K562 (cell line): ENCODE data around the gene CBX2. TPM values are rescaled to one million over a fixed set of nuclear protein-coding genes. Genes with fewer than 3 reads are reported as not detected.

Experiments used
- ATAC-seq: fragments of 200-7000 bp; cut with Tn5 transposase; 3 replicates; pipeline ENCODE4 v1.9.1; 2020; ENCODE audit warnings: moderate library complexity
- BruUV-seq: library from RNA; stranded (reverse); fragments of 400-500 nt; replicated peaks from 2 replicates; lab custom pipeline; 2021; lab: Mats Ljungman, UMichigan
- CTCF ChIA-PET: fragments of 300-600 bp; formaldehyde crosslinking; extraction: SDS; loops from one replicate; lab custom pipeline; 2021; ENCODE audit warnings: low intra/inter-chr PET ratio; lab: Yijun Ruan, JAX
- POLR2A ChIA-PET: fragments of 300-600, 350-650 bp; sonication (Branson Sonifier 250); formaldehyde crosslinking; extraction: SDS; loops from one replicate; lab custom pipeline; 2021; ENCODE audit warnings: antibody characterized with exemption, inconsistent platforms; lab: Yijun Ruan, JAX
- DNase-seq, 4 experiments: peaks; one replicate each; pipeline versions ENCODE4 v3.0.0 to v3.0.0-alpha.2; 2011 to 2018; ENCODE audit warnings: low spot score in 3 of 4, mixed read lengths in 3 of 4; ENCODE audit errors: extremely low read depth in 1 of 4
- FAIRE-seq: peaks from 2 replicates; lab custom pipeline; 2011; peaks lifted over from hg19 to GRCh38; lab: Jason Lieb, UNC
- H2AFZ ChIP-seq: 2 replicates; pipeline ENCODE4 v1.6.0; 2011; ENCODE audit warnings: low read depth, low read length, control low read depth, inconsistent platforms
- H3K27ac ChIP-seq: fragments of 200-600 bp; 3 replicates; pipeline ENCODE4 v1.8.0; 2011; ENCODE audit warnings: low read depth, mild to moderate bottlenecking, control low read depth, inconsistent platforms, low read length, moderate library complexity, mixed read lengths; ENCODE audit errors: extremely low read depth
- H3K27me3 ChIP-seq, 2 experiments: fragments of 300-600 bp in 1 of 2; 2 replicates in 1 of 2; 3 replicates in 1 of 2; pipeline versions ENCODE4 v1.6.0 to v1.8.0; 2011; ENCODE audit warnings: inconsistent platforms in 2 of 2, low read length in 2 of 2, mild to moderate bottlenecking in 1 of 2, mixed read lengths in 1 of 2, moderate library complexity in 1 of 2; ENCODE audit not compliant: control insufficient read depth in 2 of 2, insufficient read depth in 2 of 2
- H3K36me3 ChIP-seq: fragments of 300-600 bp; 3 replicates; pipeline ENCODE4 v1.8.0; 2011; ENCODE audit warnings: mild to moderate bottlenecking, low read length, inconsistent platforms; ENCODE audit not compliant: control insufficient read depth, insufficient read depth
- H3K4me1 ChIP-seq, 2 experiments: fragments of 200-600 bp in 1 of 2; replicated peaks in 1 of 2; 2 replicates in 1 of 2; 3 replicates in 1 of 2; pipeline versions ENCODE4 v1.5.1 to v1.8.0; 2011; ENCODE audit warnings: inconsistent platforms in 2 of 2, low read length in 2 of 2, mild to moderate bottlenecking in 1 of 2, mixed read lengths in 1 of 2, moderate library complexity in 1 of 2; ENCODE audit not compliant: control insufficient read depth in 2 of 2, insufficient read depth in 2 of 2
- H3K4me2 ChIP-seq: 2 replicates; pipeline ENCODE4 v1.6.1; 2011; ENCODE audit warnings: low read length, control low read depth, inconsistent platforms, mixed read lengths; ENCODE audit not compliant: insufficient read depth
- H3K4me3 ChIP-seq: fragments of 200-600 bp; sonication (generic), shearing (Covaris generic); 2 replicates; pipeline ENCODE4 v1.5.1; 2016; ENCODE audit warnings: control low read depth, inconsistent platforms
- H3K79me2 ChIP-seq: fragments of 200-600 bp; 3 replicates; pipeline ENCODE4 v1.8.0; 2011; ENCODE audit warnings: low read length, inconsistent platforms; ENCODE audit not compliant: control insufficient read depth, insufficient read depth
- H3K9ac ChIP-seq, 2 experiments: 2 replicates each; pipeline versions ENCODE4 v1.6.0 to v1.6.1; 2011; ENCODE audit warnings: low read depth in 2 of 2, low read length in 2 of 2, control low read depth in 1 of 2, inconsistent platforms in 1 of 2, mild to moderate bottlenecking in 1 of 2, mixed read lengths in 1 of 2; ENCODE audit not compliant: insufficient read depth in 1 of 2
- H3K9me1 ChIP-seq: one replicate; pipeline ENCODE4 v1.6.0; 2011; ENCODE audit warnings: inconsistent platforms, mild to moderate bottlenecking, low read length, moderate library complexity; ENCODE audit not compliant: control insufficient read depth, insufficient read depth
- H3K9me3 ChIP-seq: replicated peaks from 2 replicates; pipeline ENCODE4 v1.5.1; 2011; ENCODE audit warnings: low read depth, low read length, inconsistent platforms; ENCODE audit not compliant: control insufficient read depth, insufficient read depth
- H4K20me1 ChIP-seq: replicated peaks from 2 replicates; pipeline ENCODE4 v1.6.1; 2011; ENCODE audit warnings: low read length, inconsistent platforms, mixed read lengths; ENCODE audit not compliant: control insufficient read depth, insufficient read depth
- BCL6 ChIP-seq: fragments of 250-450 bp; sonication (Bioruptor Pico); IDR thresholded peaks from 2 replicates; pipeline ENCODE4 v1.4.0; 2020
- CCNT2 ChIP-seq: IDR thresholded peaks from 2 replicates; pipeline ENCODE4 v1.6.1; 2011; ENCODE audit warnings: borderline replicate concordance, low read depth, mild to moderate bottlenecking, moderate library complexity, mixed read lengths, low read length; ENCODE audit not compliant: insufficient read length; ENCODE audit errors: extremely low read depth
- FOXK1 ChIP-seq: sonication (generic); formaldehyde crosslinking; IDR thresholded peaks from 2 replicates; pipeline ENCODE4 v1.8.0; 2022; ENCODE audit warnings: missing genetic modification reagents, mild to moderate bottlenecking, borderline replicate concordance
- KLF6 ChIP-seq: fragments of 250-450 bp; sonication (Bioruptor Pico); IDR thresholded peaks from 2 replicates; pipeline ENCODE4 v1.4.0; 2020; ENCODE audit warnings: mild to moderate bottlenecking, moderate library complexity, borderline replicate concordance
- MTA1 ChIP-seq: fragments of 450-650 bp; IDR thresholded peaks from 2 replicates; pipeline ENCODE4 v1.6.1; 2017; ENCODE audit warnings: borderline replicate concordance
- POLR2G ChIP-seq: fragments of 200-400 bp; formaldehyde crosslinking; IDR thresholded peaks from 2 replicates; pipeline ENCODE4 v1.6.1; 2017; ENCODE audit warnings: low read depth, mild to moderate bottlenecking, antibody characterized with exemption, low read length, moderate library complexity
- RAD21 ChIP-seq, 2 experiments: fragments of 250-450 bp in 1 of 2; fragments of 450-650 bp in 1 of 2; sonication (Bioruptor Pico) in 1 of 2; formaldehyde crosslinking in 1 of 2; IDR thresholded peaks in 1 of 2; conservative IDR thresholded peaks in 1 of 2; 2 replicates each; pipeline versions ENCODE4 v1.4.0 to v1.8.0; 2020 to 2022; ENCODE audit warnings: mild to moderate bottlenecking in 2 of 2, moderate library complexity in 1 of 2
- RBFOX2 ChIP-seq: fragments of 200-400 bp; formaldehyde crosslinking; IDR thresholded peaks from 2 replicates; pipeline ENCODE4 v1.6.1; 2017; ENCODE audit warnings: low read depth, mild to moderate bottlenecking, low read length, moderate library complexity
- SMAD3 ChIP-seq: fragments of 450-650 bp; formaldehyde crosslinking; conservative IDR thresholded peaks from 2 replicates; pipeline ENCODE4 v1.4.0; 2020; ENCODE audit warnings: mild to moderate bottlenecking
- SMARCE1 ChIP-seq: fragments of 450-650 bp; IDR thresholded peaks from 2 replicates; pipeline ENCODE4 v1.7.1; 2016; ENCODE audit warnings: mild to moderate bottlenecking
- SNAPC5 ChIP-seq: fragments of 250-450 bp; sonication (Bioruptor Pico); IDR thresholded peaks from 2 replicates; pipeline ENCODE4 v1.8.0; 2021; ENCODE audit warnings: moderate library complexity, mild to moderate bottlenecking, inconsistent platforms
- SRSF3 ChIP-seq: fragments of 200-400 bp; formaldehyde crosslinking; IDR thresholded peaks from 2 replicates; pipeline ENCODE4 v1.6.1; 2016; ENCODE audit warnings: mild to moderate bottlenecking, low read length, moderate library complexity; ENCODE audit not compliant: insufficient read depth
- TAL1 ChIP-seq: fragments of 450-650 bp; IDR thresholded peaks from 2 replicates; pipeline ENCODE4 v1.6.1; 2016; ENCODE audit warnings: mild to moderate bottlenecking
- THRAP3 ChIP-seq: fragments of 450-650 bp; IDR thresholded peaks from 2 replicates; pipeline ENCODE4 v1.6.1; 2016; ENCODE audit warnings: mild to moderate bottlenecking, inconsistent platforms, borderline replicate concordance
- WHSC1 ChIP-seq: IDR thresholded peaks from one replicate; pipeline ENCODE4 v1.6.1; 2012; ENCODE audit warnings: low read length, control low read depth, inconsistent platforms
- ZBTB2 ChIP-seq: fragments of 450-650 bp; IDR thresholded peaks from 2 replicates; pipeline ENCODE4 v1.6.1; 2016; ENCODE audit warnings: antibody characterized with exemption
- ZNF785 ChIP-seq: fragments of 250-450 bp; sonication (Bioruptor Pico); IDR thresholded peaks from 2 replicates; pipeline ENCODE4 v1.4.0; 2020; ENCODE audit warnings: mild to moderate bottlenecking
- WGBS: fragments of 100-300 bp; shearing (Covaris generic); methylation state at CpG from one replicate; pipeline ENCODE4 v1.1.6; 2016; ENCODE audit warnings: low coverage, mixed read lengths; ENCODE audit not compliant: insufficient coverage; ENCODE audit errors: missing lambda C conversion rate; 5-methylcytosine and 5-hydroxymethylcytosine counted together
- in situ Hi-C: fragments of 300-500 bp; cut with MboI; formaldehyde crosslinking; loops from 4 replicates; pipeline ENCODE4 v1.15.0; 2018; ENCODE audit warnings: inconsistent platforms, mixed read lengths
- intact Hi-C: fragments of 100-400 bp; cut with micrococcal nuclease; formaldehyde crosslinking; loops from 2 replicates; pipeline ENCODE4 v1.14.2; 2022
- polyA plus RNA-seq, 8 experiments: library from polyadenylated mRNA; depleted of rRNA in 4 of 8; stranded (reverse) in 5 of 8; unstranded in 3 of 8; fragments of >200 nt; fragmentation: Nextera tagmentation in 2 of 8; fragmentation: Illumina TruSeq in 1 of 8; extraction: Ambion mirVana in 2 of 8; extraction: Trizol in 1 of 8; gene quantifications; 2 replicates each; pipeline versions ENCODE4 v1.2.1 to v1.2.3, GENCODE V29; 2011 to 2014; ENCODE audit warnings: inconsistent platforms in 1 of 8, missing spikeins in 1 of 8
- total RNA-seq, 7 experiments: library from RNA; depleted of rRNA in 6 of 7; stranded (reverse); fragments of >200 nt in 6 of 7; fragmentation: Illumina TruSeq in 2 of 7; extraction: Trizol in 2 of 7; gene quantifications; 2 replicates each; pipeline versions ENCODE4 v1.2.1 to v1.2.3, GENCODE V29; 2011 to 2021; ENCODE audit warnings: low replicate concordance in 1 of 7
- TF ChIP-seq, protein P1 (sequence below): sonication (generic); formaldehyde crosslinking; IDR thresholded peaks from 2 replicates; pipeline ENCODE4 v1.8.0; 2022; ENCODE audit warnings: mild to moderate bottlenecking, missing genetic modification reagents

The CBX2 gene
- total and polyA plus RNA-seq, 9 of the 15 experiments (the other 6 are each of a cell fraction or from before 2014, with no cell fraction given), result 0.66 to 26.9 (median 13.9) TPM

DNA sequence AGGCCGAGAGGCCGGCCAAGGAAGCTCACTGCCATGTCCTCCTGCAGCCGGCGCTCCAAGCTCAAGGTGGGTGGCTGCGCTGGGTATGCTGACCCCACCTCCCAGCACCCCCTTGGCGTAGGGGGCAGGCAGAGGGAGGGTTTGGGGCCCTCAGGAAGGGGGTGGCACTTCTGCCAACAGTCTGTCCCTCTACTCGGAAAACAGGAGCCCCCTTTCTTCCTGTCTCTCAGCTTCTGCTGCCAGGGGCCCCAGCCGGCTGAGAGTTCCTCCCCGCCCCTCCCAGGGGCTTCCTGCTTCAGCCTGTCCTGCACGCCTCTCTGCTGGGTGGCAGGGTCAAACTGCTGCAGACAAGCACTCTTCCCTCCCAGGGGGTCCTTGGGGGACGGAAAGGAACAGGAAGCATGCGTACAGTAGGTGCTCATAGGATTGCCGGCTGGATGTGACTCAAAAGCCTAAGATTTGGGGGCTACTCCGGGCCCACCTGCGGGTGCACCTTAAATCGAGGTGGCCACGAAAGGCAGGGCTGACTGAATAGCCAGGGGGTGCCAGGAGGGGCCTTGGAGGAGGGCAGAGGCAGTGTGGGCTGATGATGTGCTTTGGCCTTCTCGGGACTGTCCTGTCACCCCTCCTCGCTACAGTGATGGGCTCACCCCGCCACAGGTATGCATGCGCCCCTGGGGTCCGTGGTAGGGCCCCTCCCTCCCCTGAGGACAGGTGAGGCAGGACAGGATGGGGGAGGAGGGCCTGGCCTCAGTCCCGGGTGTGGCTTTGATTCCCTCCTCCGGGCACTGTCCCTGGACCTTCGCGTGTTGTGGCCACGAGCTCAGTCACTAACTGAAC is 4.0 kb downstream of the CBX2 start:
- H3K9me3 ChIP-seq, result no peaks in the 10 kb centered on the region
- H2AFZ ChIP-seq, result no peak overlapping the region
- ChIA-PET POLR2A (interaction anchor here (0.6 to 1.1 kb wide), 2 partner anchors 15 to 19 kb away, joined by 3 to 4 read pairs; partner anchors contain the start of gene CBX8), CTCF (no interaction called here)
- H3K4me1 ChIP-seq, result peaks cover 15 to 50% of the 10 kb centered on the region in 2 experiments; a peak in 4 of 5 replicates
- FAIRE-seq (no peak), DNase-seq (no peak), ATAC-seq (no peak)
- no peaks in the 10 kb centered on the region for H4K20me1 ChIP-seq
- 85% methylated on average over 18 of the region's 27 CpGs for WGBS
- H3K36me3 ChIP-seq, result peaks cover 58% of the 10 kb centered on the region
- no peak for TF ChIP-seq SNAPC5 (CRISPR knock-in tag)
- TF ChIP-seq CCNT2, result no peak
- no peak for TF ChIP-seq TAL1
- no peak for TF ChIP-seq WHSC1
- TF ChIP-seq BCL6, result no peak
- TF ChIP-seq SMAD3 (CRISPR knock-in tag), result no peak
- TF ChIP-seq POLR2G, result peak; percentile 52; the same call in 1 of the 2 replicates
- no peak for TF ChIP-seq MTA1
- no peak for TF ChIP-seq SRSF3
- no peak for TF ChIP-seq ZBTB2
- TF ChIP-seq SMARCE1, result no peak
- TF ChIP-seq FOXK1, result no peak
- no peak for TF ChIP-seq RAD21 (CRISPR knock-in tag; conservative IDR thresholded peaks at IDR 0.05 in 1 of 2, IDR thresholded peaks at IDR 0.05 in 1 of 2)
- TF ChIP-seq THRAP3, result no peak
- no peak for TF ChIP-seq ZNF785 (CRISPR knock-in tag)
- peak; percentile 39; the same call in 1 of the 2 replicates for TF ChIP-seq RBFOX2
- TF ChIP-seq KLF6 (CRISPR knock-in tag), result no peak
- TF ChIP-seq, protein P1, sequence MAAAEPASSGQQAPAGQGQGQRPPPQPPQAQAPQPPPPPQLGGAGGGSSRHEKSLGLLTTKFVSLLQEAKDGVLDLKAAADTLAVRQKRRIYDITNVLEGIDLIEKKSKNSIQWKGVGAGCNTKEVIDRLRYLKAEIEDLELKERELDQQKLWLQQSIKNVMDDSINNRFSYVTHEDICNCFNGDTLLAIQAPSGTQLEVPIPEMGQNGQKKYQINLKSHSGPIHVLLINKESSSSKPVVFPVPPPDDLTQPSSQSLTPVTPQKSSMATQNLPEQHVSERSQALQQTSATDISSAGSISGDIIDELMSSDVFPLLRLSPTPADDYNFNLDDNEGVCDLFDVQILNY, result no peak
- in situ Hi-C loops (no loop called here), intact Hi-C loops (no loop called here)
- H3K27ac ChIP-seq, result no peak overlapping the region
- no peak overlapping the region for H3K4me3 ChIP-seq
- H3K4me2 ChIP-seq, result no peak overlapping the region
- peak overlapping the region in 1 of 2 experiments; percentile 16; a peak in 1 of 4 replicates for H3K9ac ChIP-seq
- BruUV-seq, result no TSS peak
- no peaks in the 10 kb centered on the region for H3K27me3 ChIP-seq
- no peaks in the 10 kb centered on the region for H3K9me1 ChIP-seq
- H3K79me2 ChIP-seq, result peaks cover 19% of the 10 kb centered on the region
